UCSD-AML1 (cell line): Measurements from ENCODE around the gene CRYL1.
A peak's percentile ranks its signal among the peaks of the same experiment; 100 is the strongest.

Experiments used
- DNase-seq: peaks from one replicate; lab custom pipeline; 2025; ENCODE audit not compliant: unreplicated experiment; lab: John Stamatoyannopoulos, UW

The CRYL1 gene

GRCh38 chr13:20426766-20427448, 98.8 kb downstream of the CRYL1 start:
- DNase-seq = no peak

GRCh38 chr13:20425819-20426219, 99.8 kb downstream of the CRYL1 start:
- DNase-seq = no peak

DNA sequence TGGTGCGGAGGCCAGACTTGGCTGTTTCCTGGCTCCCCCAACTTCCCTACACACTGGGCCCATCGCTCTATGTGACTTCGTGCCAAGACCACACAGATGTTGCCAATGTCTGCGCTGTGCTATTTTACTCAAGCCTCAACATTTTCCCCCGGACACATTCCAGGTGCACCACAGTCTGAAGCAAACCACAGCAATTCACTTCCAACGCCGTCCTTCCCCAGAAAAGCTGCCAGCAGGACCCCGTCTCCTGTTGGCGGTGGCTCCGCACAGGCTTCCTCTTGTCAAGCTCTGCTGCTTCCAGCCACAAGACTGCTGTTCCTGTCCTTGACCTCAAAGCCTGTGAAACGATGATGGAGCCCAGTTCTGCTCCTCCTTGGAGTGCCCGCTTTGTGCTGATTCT, 100.7 kb downstream of the CRYL1 start:
- peak; percentile 54 for DNase-seq

DNA sequence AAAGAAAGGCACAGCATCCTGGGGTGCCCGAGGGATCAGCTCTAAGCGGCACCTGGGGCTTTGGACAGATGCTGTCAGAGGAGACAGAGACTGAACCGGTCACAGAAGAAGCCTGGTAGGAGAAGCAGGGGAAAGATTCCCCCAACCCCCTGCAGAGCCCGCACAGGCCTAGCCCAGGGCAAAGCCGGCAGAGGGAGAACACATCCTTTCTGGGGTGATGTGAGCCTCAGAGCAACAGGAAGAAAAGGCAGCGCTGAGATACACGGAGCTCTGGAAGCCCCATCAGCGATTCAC, 101.2 kb downstream of the CRYL1 start:
- no peak for DNase-seq

GRCh38 chr13:20422362-20422761, 103.3 kb downstream of the CRYL1 start:
- DNase-seq = no peak

- DNase-seq = no peak
Observed at GRCh38 chr13:20420938-20421337, 104.7 kb downstream of the CRYL1 start.

DNA sequence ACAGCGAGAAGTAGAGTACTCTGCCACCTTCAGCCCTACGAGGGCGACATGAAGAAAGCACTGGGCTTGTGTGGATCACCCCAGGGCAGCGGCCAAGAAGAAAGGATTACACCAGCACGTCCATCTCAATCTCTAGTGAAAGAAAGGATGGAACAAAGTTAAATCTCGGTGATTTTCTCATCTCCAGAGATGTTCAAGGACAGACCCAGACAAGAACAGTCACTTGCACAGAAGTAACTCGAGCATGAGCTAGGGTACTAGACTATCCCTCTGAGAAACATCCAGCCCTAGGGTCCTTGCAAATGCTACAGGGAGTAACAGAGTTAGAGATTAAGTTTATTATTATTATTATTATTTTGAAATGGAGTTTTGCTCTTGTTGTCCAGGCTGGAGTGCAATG, 106.7 kb downstream of the CRYL1 start:
- no peak for DNase-seq

GRCh38 chr13:20416223-20416745, 109.4 kb downstream of the CRYL1 start:
- no peak for DNase-seq

GRCh38 chr13:20415694-20416107, 110.0 kb downstream of the CRYL1 start:
- no peak for DNase-seq

DNA sequence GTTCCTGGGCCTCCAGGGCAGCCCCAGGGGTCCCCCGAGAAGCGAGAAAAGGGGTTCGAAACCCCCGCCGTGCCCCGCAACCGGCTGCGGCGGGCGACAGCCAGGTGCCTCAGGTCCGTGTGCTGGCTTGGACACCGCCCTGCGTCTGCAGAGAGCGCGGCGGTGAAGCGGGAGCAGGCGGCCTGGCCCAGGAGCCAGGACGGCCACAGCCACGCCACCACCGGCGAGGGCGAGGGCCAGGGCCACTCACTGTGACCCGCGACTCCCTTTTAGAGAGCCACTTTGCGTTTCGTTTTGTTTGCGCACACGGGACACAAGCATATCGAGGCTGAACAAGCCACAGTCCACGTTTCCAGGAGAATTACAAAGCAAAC, 110.4 kb downstream of the CRYL1 start:
- DNase-seq = no peak

DNA sequence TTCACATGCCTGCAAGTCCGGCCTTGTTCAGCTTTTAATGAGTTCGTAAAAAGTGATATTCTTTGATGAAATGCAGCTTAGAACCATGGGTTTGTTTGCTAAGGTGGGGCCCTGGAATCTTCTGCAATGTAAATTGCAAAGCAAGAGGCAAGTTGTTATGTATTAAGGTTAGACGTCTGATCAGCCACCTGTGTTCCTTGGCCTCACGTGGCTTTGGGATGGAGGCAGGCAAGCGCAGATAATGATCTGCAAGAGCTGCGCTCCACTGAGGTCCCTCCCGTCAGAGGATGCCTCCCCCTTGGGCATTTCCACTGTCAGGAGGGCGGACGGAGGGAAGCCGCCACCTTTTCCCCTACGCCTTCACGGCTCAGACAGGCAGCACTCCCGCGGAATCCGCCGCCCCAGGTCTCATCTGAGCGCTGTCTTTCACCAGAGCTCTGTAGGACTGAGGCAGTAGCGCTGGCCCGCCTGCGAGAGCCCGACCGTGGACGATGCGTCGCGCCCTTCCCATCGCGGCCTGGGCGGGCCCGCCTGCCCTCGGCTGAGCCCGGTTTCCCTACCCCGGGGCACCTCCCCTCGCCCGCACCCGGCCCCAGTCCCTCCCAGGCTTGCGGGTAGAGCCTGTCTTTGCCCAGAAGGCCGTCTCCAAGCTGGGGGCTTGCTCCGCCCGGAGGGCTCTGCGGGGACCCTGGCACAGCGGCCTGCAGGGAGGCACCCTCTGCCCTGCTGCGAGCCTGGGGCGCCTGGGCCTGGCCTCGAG, 110.9 kb downstream of the CRYL1 start:
- DNase-seq = no peak

DNA sequence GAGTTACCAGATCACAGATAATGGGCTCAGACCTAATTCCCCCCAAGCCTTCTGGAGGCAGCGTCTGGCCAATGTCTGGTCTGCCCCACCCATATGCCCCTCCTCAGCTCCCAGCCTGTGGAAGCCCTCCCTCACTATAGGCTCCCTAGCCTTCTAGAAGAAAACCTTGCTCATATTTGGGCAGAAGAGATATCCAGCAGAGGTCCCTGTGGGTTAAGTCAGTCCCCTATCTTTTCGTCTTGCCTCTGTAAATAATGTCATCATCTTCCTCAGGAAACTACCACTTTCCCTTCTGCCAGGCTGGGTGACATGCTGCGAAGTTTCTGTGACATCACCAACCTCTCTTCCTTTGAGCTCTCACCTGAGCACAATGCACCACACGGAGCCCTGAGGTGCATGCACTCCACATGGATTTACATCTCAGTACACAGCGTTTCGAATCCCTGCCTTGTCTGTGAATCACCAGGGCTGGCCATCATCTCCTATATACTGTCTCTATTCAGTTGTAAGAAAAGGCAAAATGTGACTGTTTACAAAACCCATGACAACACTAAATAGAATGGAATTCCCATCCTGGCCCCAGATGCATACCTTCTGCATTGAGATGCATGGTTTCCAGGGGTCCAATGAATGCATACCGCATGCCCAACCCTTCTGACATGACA, 112.8 kb downstream of the CRYL1 start:
- DNase-seq = no peak

GRCh38 chr13:20411638-20412342, 113.9 kb downstream of the CRYL1 start:
- DNase-seq = peak; percentile 73

GRCh38 chr13:20410726-20411125, 114.9 kb downstream of the CRYL1 start:
- no peak for DNase-seq

DNA sequence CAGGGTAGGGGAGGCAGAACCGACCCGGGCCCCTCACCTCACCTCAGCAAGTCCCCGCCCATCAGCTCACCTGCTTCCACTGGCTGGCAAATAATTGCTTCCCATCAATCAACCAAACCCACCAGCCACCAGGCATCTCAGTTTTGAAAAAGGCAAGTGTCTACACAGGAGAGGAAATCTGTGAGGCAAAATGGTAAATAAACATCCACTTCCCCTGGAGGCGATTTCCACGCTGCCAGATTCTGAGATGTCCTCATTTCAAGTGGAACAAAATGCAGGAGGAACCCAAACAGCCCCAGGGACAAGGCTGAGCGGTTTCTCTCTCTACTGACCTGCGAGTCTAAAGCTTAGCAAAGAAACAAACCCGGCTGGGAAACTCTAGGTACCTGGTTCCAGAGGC, 117.5 kb downstream of the CRYL1 start:
- no peak for DNase-seq

DNA sequence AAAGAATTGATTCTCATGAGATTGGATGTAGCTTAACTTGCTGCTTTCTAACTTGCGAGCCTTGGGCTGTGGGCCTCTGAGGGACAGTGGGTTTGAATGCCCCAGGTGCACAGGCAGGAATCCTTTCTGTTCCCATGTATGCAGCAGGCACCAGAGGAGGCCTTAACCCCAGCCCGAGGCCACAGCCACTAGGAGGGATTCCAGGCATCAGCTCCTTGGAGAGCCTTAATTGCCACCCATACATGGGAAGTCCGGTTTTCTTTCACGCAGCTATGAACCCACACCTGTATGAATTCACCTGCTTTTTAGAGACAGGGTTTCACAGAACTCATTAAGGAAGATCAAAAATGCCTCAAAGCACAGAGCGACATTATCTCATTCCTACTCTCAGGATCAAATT, 117.9 kb downstream of the CRYL1 start:
- DNase-seq = no peak

GRCh38 chr13:20405691-20406090, 120.0 kb downstream of the CRYL1 start:
- DNase-seq = no peak

- DNase-seq = no peak
Observed at GRCh38 chr13:20404488-20405222, 121.0 kb downstream of the CRYL1 start.

DNA sequence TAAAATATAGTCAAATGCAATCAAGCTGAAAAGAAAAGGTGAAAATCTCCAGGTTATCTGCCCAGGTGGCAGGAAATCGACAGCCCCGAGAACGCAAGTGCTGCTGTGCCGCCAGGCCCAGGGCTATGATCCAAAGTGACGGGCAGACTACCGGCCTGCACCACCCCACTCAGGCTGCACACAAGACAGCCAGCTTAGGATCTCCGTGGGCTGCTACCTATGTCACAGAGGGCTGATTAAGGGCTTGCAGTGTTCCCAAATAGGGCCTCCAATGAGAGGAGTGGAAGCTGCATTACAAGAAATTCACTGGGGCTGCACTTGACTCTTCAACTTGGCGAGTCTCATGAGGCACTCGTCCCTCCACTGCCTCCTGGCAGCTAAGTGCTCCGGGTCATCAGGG, 121.8 kb downstream of the CRYL1 start:
- DNase-seq = no peak

DNA sequence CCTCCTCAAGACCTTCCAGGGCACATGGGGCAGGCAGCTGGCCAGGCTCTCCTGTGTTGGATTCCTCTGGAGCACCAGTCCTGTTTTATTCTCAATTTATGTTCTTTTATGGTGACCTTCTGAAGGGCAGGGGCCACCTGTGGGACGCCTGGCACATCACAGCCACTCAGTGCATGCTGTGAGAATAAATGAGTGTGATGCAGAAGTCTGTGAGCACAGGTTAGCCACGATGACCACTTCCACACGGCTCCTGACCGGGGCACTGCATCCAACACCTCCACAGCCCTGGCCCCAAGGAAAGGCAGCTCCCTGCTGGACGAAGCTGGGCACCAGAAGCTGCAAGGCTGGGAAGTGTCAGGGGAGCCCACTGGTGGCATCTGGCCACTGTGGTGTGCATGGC, 122.8 kb downstream of the CRYL1 start:
- DNase-seq = no peak
